Keratinocyte (primary cell): ENCODE results near the gene SNAP25. TPM values are rescaled to one million over a fixed set of nuclear protein-coding genes. Genes with fewer than 3 reads are reported as not detected.

Experiments
- DNase-seq: peaks from one replicate; pipeline ENCODE4 v3.0.0-alpha.2; 2011; ENCODE audit warnings: low read depth, missing footprints, low spot score
- FAIRE-seq: peaks from 2 replicates; lab custom pipeline; 2011; peaks lifted over from hg19 to GRCh38; lab: Jason Lieb, UNC
- H2AFZ ChIP-seq: 2 replicates; pipeline ENCODE4 v1.6.0; 2012; ENCODE audit warnings: low read length, control low read depth, inconsistent platforms; ENCODE audit not compliant: control insufficient read depth
- H3K27ac ChIP-seq: 2 replicates; pipeline ENCODE4 v1.5.1; 2011; ENCODE audit warnings: low read length; ENCODE audit not compliant: control insufficient read depth, insufficient read depth
- H3K27me3 ChIP-seq: 3 replicates; pipeline ENCODE4 v1.6.0; 2011; ENCODE audit warnings: low read length; ENCODE audit not compliant: control insufficient read depth, insufficient read depth; ENCODE audit errors: extremely low read depth
- H3K36me3 ChIP-seq, 2 experiments: 2 replicates in 1 of 2; 3 replicates in 1 of 2; pipeline ENCODE4 v1.5.1; 2011; ENCODE audit warnings: low read length in 2 of 2, mild to moderate bottlenecking in 1 of 2; ENCODE audit not compliant: control insufficient read depth in 2 of 2, insufficient read depth in 2 of 2; ENCODE audit errors: extremely low read depth in 1 of 2
- H3K4me1 ChIP-seq: 3 replicates; pipeline ENCODE4 v1.5.1; 2011; ENCODE audit warnings: low read length; ENCODE audit not compliant: control insufficient read depth, insufficient read depth; ENCODE audit errors: extremely low read depth
- H3K4me2 ChIP-seq: 3 replicates; pipeline ENCODE4 v1.6.0; 2011; ENCODE audit warnings: low read depth, low read length; ENCODE audit not compliant: control insufficient read depth, insufficient read depth; ENCODE audit errors: extremely low read depth
- H3K4me3 ChIP-seq, 3 experiments: fragments of 200-600 bp in 1 of 3; sonication (generic) in 1 of 3; 2 replicates in 2 of 3; 3 replicates in 1 of 3; pipeline ENCODE4 v1.5.1; 2011 to 2016; ENCODE audit warnings: low read length in 3 of 3, mild to moderate bottlenecking in 3 of 3, control low read depth in 2 of 3, inconsistent platforms in 1 of 3, low read depth in 1 of 3, mixed read lengths in 1 of 3, mixed run types in 1 of 3, moderate library complexity in 1 of 3; ENCODE audit not compliant: control insufficient read depth in 2 of 3, insufficient read depth in 2 of 3; ENCODE audit errors: extremely low read depth in 1 of 3
- H3K79me2 ChIP-seq: 2 replicates; pipeline ENCODE4 v1.6.0; 2012; ENCODE audit warnings: low read length; ENCODE audit not compliant: control insufficient read depth, insufficient read depth
- H3K9ac ChIP-seq: 3 replicates; pipeline ENCODE4 v1.6.0; 2011; ENCODE audit warnings: low read length; ENCODE audit not compliant: control insufficient read depth, insufficient read depth; ENCODE audit errors: extremely low read depth
- H3K9me1 ChIP-seq: 3 replicates; pipeline ENCODE4 v1.6.0; 2011; ENCODE audit warnings: low read length; ENCODE audit not compliant: control insufficient read depth, insufficient read depth; ENCODE audit errors: extremely low read depth
- H3K9me3 ChIP-seq: 2 replicates; pipeline ENCODE4 v1.5.1; 2012; ENCODE audit warnings: low read depth, low read length; ENCODE audit not compliant: control insufficient read depth
- H4K20me1 ChIP-seq: 3 replicates; pipeline ENCODE4 v1.6.0; 2011; ENCODE audit warnings: low read length; ENCODE audit not compliant: control insufficient read depth, insufficient read depth; ENCODE audit errors: extremely low read depth
- EZH2 ChIP-seq: IDR thresholded peaks from one replicate; pipeline ENCODE4 v1.6.1; 2012; ENCODE audit warnings: inconsistent platforms, mild to moderate bottlenecking, low read length, moderate library complexity
- dilution Hi-C: fragments of 300-500 bp; cut with MboI; formaldehyde crosslinking; loops from one replicate; pipeline ENCODE4 v1.7.0; 2020; ENCODE audit warnings: low sequenced_read_pairs; ENCODE audit not compliant: extremely low pct_ligation_motif_present
- polyA plus RNA-seq, 5 experiments: library from polyadenylated mRNA; depleted of rRNA in 3 of 5; stranded (reverse) in 3 of 5; stranded (forward) in 1 of 5; unstranded in 1 of 5; fragments of >200 nt; gene quantifications; 1 replicate in 1 of 5; 2 replicates in 3 of 5; 3 replicates in 1 of 5; pipeline versions ENCODE4 v1.2.1 to v1.2.3, GENCODE V29; 2011 to 2012; ENCODE audit warnings: missing spikeins in 2 of 5, low read depth in 1 of 5, low replicate concordance in 1 of 5
- TF ChIP-seq, protein P1 (sequence below), 3 experiments: IDR thresholded peaks in 1 of 3; conservative IDR thresholded peaks in 1 of 3; optimal IDR thresholded peaks in 1 of 3; 2 replicates in 2 of 3; 3 replicates in 1 of 3; pipeline versions ENCODE3 to v1.5.1; 2011; ENCODE audit warnings: low read length in 3 of 3, mild to moderate bottlenecking in 3 of 3, moderate library complexity in 2 of 3, control low read depth in 1 of 3, inconsistent platforms in 1 of 3; ENCODE audit not compliant: insufficient read depth in 2 of 3; ENCODE audit errors: extremely low read depth in 1 of 3

The SNAP25 gene
- polyA plus RNA-seq, 1 donor (not counting 4 experiments of a cell fraction or from before 2014, with no cell fraction given): not detected

GRCh38 chr20:10306440-10307358 lies 88.1 kb downstream of the SNAP25 start:
- dilution Hi-C loops: no loop called here
- Histone ChIP-seq H3K4me1 (peaks cover 37% of the 10 kb centered on the region), H3K4me2 (peak overlapping the region; percentile 50), H2AFZ (peak overlapping the region; percentile 7), H3K27me3 (no peaks in the 10 kb centered on the region), H4K20me1 (no peaks in the 10 kb centered on the region), H3K79me2 (no peaks in the 10 kb centered on the region), H3K27ac (no peak overlapping the region), H3K9ac (no peak overlapping the region), H3K9me3 (no peaks in the 10 kb centered on the region), H3K4me3 (peak overlapping the region in 1 of 3 experiments; percentile 41), H3K9me1 (peaks cover 4% of the 10 kb centered on the region), H3K36me3 (no peaks in the 10 kb centered on the region)
- DNase-seq (no peak), FAIRE-seq (peak; percentile 90)
- no peak for TF ChIP-seq EZH2
- TF ChIP-seq, protein P1, sequence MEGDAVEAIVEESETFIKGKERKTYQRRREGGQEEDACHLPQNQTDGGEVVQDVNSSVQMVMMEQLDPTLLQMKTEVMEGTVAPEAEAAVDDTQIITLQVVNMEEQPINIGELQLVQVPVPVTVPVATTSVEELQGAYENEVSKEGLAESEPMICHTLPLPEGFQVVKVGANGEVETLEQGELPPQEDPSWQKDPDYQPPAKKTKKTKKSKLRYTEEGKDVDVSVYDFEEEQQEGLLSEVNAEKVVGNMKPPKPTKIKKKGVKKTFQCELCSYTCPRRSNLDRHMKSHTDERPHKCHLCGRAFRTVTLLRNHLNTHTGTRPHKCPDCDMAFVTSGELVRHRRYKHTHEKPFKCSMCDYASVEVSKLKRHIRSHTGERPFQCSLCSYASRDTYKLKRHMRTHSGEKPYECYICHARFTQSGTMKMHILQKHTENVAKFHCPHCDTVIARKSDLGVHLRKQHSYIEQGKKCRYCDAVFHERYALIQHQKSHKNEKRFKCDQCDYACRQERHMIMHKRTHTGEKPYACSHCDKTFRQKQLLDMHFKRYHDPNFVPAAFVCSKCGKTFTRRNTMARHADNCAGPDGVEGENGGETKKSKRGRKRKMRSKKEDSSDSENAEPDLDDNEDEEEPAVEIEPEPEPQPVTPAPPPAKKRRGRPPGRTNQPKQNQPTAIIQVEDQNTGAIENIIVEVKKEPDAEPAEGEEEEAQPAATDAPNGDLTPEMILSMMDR (optimal IDR thresholded peaks at IDR 0.05 in 1 of 3, IDR thresholded peaks at IDR 0.05 in 1 of 3, conservative IDR thresholded peaks at IDR 0.05 in 1 of 3; ENCODE audit: extremely low read depth in 1 of 3, insufficient read depth in 2 of 3, low read length in 3 of 3): no peak

- H3K4me2 ChIP-seq: peak overlapping the region; percentile 50
- no peaks in the 10 kb centered on the region for H4K20me1 ChIP-seq
- H3K4me3 ChIP-seq: no peak overlapping the region
- H3K36me3 ChIP-seq: no peaks in the 10 kb centered on the region
- H3K9me3 ChIP-seq: no peaks in the 10 kb centered on the region
- no peak overlapping the region for H2AFZ ChIP-seq
- no peak overlapping the region for H3K27ac ChIP-seq
- H3K9me1 ChIP-seq: peaks cover 4% of the 10 kb centered on the region
- H3K79me2 ChIP-seq: no peaks in the 10 kb centered on the region
- peaks cover 39% of the 10 kb centered on the region for H3K4me1 ChIP-seq
- TF ChIP-seq, protein P1 (optimal IDR thresholded peaks at IDR 0.05 in 1 of 3, IDR thresholded peaks at IDR 0.05 in 1 of 3, conservative IDR thresholded peaks at IDR 0.05 in 1 of 3; ENCODE audit: extremely low read depth in 1 of 3, insufficient read depth in 2 of 3, low read length in 3 of 3): no peak
- no peak overlapping the region for H3K9ac ChIP-seq
- dilution Hi-C loops: no loop called here
- no peaks in the 10 kb centered on the region for H3K27me3 ChIP-seq
- FAIRE-seq (no peak), DNase-seq (no peak)
Measured at GRCh38 chr20:10307359-10307735, 88.7 kb downstream of the SNAP25 start.
